HG02943 (cell line): ENCODE measurements around the gene GLCE.
"Not testable (repeated sequence)": the region's sequence is repeated elsewhere in the genome, so short reads cannot be mapped to it uniquely, and the experiment has no call there.

Experiments used
- ATAC-seq: cut with Tn5 transposase; IDR thresholded peaks from one replicate; pipeline ENCODE4 v1.9.1; 2021; ENCODE audit warnings: mild to moderate bottlenecking, low read depth, moderate library complexity; ENCODE audit not compliant: unreplicated experiment

The GLCE gene

DNA sequence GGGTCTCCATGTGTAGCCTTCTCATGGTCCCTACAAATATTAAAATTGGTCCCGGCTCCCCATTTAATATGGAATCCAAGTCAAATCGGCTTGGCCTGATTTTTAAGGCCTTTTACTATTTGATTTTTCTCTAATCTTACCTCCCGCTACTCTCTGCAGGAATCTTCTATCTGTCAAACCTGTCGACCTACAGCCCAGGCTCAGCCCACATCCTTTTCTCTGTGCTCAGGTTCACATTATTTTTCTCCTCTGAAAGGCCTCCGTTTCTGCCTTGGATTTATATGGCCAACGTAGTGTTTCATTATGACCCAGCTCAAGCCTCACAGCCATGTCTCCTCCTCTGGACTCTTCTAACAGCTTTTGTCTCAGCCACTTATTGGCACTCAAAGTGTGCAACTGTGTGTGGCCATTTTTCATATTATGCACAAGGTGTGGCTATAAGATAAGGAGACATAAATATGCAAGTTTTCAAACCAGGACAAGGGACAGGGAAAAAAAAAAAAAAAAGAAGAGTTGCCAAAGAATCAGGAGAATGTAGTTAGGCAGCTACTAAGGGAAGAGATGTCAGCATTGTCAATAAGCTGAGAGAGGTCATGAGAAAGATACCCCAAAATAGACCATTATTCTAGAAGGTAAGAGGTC lies 2.1 kb upstream of the GLCE start:
- ATAC-seq = no peak

DNA sequence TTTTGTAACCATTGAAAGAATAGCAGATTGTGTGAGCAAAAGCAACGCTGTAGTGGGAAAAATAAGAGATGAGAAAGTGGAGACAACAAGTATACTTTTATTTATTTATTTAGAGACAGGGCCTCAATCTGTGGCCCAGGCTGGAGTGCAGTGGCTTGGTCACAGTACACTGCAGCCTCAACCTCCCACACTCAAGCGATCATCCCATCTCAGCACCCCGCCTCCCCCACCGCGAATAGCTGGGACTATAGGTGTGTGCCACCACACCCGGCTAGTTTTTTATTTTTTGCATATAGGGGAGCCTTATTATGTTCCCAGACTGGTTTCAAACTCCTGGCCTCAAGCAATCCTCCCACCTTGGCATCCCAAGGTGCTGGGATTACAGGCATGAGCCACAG lies 1.6 kb upstream of the GLCE start:
- ATAC-seq = no peak

DNA sequence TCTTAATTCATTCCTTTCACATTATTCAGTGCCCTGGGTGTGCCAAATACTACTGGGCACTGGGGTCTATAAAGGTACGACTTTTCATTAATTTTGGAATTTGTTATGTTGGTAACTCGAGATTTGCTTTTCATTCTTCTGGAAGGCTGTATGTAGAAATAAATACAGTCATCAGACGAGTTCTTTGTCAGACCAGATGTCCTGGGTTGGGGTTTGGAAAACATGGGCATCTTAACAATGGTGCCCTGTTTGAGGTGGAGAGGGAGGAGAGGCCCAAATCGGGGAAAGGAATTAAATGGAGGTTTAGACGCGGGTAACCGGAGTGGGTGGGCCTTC lies 662 bp upstream of the GLCE start:
- no peak for ATAC-seq

DNA sequence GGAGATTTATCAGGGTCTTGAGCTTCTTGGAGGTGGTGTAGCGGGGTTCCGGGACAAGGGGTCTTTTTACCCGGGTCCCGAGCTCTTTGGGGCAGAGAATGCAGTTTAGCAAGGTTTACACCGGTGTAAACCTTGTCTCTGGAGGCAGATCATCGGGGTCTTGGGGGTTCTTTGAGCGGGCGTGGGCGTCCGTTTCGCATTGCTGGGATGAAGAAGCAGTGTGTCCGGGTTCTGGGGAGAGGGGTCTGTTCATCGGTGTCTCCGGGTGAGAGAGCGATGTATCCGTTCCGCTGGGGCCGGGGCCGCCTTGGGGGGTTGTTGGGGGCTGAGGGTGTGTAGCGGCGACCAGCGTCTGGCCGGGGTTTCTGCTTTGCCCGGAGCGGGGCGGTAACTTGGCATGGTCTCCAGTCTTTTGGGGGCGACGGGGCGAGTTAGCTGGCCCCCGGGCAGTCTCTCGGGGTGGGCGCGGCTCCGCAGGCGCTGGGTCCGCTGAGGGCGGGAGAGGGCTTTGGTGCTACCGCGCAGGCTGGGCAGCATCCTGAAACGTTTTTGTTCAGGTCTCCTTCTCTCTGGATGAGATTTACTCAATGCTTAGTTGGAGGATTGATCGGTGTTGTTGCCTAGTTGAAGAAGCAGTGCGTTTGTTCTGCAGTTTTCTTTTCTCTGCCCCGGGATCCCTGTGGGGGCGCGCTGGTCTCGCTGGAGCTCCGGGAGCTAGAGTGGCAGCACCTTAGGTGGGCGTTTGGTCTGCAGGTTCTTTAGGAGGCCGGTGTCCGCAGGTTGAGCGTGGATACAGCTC lies 843 bp downstream of the GLCE start:
- no peak for ATAC-seq

DNA sequence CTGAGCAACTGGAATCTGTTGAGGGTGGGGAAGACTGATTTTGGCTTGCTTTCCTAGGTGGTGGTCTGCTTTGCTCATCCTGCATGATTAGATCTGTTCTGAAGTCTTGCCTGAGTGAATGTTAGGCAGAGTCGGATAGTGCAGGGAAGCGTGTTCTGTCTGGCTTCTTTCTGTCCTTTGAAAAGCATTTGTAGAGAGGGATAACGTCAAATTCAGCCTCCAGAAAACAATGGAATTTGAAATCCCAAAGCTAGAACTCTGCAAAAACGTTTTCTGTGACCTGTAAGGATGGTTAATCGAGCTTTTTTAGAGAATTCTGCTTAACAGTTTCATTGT lies 1.4 kb downstream of the GLCE start:
- ATAC-seq = no peak

DNA sequence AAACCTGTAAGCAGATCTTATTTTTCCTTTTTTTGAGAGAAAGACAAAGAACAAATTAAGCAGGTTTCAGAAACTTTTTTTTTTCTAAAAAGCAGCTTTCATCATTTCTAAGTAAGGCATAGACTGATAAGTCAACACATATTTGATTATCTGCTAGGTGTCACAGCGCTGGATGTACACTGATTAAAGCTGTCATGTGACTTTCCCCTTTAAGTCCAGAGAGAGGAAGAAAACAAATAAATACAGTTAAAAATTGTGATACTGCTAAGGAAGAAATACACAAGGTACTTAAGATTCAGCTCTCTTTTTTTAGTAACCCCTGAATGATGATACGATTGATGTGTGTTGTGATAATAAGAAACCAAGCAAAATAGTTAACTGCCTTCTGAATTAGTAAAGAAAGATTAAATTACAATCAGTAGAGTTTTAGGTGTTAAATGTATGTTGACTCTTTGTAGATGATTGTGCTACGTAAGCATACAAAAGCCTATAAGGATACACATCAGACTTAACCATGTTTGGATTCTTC lies 2.8 kb downstream of the GLCE start:
- no peak for ATAC-seq

DNA sequence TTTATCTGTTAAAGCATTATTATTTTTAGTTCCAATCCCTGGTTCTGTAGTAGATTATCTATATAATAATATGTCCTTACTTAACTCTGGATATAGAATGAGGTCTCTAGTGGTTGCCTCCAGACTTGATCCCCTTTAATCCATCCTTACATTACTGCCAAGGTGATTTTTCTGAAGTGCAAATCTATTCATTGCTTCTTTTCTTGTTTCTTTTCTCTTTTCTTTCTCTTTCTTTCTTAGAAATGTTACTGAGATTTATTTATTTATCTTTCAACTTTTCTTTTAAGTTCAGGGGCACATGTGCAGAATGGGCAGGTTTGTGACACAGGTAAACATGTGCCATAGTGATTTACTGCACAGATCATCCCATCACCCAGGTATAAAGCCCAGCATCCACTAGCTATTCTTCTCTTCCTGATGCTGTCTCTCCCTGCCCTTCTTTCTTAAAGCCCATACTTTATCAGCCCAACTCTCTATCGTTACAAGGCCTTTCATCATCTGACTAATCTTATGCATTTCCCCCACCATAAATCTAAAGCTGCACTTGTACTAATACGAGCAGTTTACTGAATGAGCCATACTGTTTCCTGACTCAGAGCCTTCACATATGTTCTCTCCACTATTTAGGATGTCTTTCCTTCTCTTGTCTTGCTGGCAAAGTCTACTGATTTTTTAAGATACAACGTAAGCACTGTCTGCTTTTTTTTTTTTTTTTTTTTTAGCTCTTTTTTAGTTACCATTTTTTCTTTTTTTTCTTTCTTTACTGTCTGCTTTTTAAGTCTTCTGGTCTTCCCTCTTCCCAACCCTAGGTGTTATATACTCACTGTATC lies 4.6 kb downstream of the GLCE start:
- no peak for ATAC-seq

DNA sequence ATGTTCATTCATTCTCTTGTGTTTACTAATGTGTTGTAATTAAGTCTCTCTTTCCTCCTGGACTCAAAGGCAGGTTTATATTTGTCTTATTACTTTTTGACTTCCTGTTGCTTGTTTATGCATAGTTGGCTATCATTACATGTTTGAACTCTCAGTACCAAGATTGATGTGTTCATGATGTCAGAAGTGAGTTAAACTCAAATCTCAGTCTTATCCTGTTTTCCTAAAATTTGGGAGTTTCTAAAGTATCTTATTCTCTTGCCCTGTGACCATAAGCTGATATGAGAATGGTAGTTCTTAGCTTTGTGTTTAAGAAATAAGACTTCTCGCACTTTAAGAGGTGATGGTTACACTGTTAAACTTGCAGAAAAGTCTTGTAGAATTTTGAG lies 5.2 kb downstream of the GLCE start:
- no peak for ATAC-seq

DNA sequence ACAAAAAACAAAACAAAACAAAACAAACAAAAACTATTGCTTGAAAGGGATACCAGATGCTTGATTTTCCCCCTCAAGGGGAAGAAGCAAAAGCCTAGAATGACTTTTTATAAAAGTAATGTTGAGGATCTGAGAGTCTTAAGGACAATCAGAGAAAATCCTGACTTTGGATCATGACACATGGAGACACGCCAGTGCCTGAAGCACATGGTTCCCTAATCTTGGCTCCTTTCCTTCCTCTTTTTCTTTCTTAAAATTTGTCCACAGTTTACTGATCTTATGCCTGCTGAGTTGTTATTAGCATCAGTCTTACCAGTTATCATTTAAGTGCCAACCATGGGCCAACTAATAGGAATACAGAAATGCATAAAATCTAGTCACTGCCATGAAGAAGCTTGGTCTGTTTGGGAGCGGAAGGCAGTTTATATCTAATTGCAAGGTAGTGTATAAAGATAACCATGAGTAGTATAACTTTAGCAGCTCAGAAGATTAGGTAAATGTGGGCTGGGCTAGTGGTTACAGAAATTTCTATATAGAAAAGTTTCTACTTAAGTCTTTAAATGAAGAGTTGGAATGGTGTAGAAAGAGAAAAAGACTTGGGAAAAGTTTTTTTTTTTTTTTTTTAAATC lies 6.9 kb downstream of the GLCE start:
- no peak for ATAC-seq

DNA sequence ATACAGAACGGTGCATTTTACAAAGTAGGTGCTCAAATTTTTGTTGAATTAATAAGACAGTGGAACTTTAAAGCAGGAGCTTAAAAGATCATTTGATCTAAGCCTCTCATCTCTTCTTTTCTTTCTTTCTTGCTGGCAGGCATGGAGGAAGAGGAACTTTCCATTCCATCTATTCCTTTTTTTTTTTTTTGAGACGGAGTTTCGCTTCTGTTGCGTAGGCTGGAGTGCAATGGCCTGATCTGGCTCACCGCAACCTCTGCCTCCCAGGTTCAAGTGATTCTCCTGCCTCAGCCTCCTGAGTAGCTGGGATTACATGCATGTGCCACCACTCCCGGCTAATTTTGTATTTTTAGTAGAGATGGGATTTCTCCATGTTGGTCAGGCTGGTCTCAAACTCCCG lies 7.9 kb downstream of the GLCE start:
- not testable (repeated sequence) for ATAC-seq

DNA sequence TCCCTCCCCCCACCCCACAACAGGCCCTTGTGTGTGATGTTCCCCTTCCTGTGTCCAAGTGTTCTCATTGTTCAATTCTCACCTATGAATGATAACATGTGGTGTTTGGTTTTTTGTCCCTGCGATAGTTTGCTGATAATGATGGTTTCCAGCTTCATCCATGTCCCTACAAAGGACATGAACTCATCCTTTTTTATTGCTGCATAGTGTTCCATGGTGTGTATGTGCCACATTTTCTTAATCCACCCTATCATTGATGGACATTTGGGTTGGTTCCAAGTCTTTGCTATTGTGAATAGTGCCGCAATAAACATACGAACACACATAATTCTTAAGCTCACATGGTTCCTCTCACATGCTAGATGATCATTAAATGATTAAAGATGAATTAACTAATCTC lies 9.1 kb downstream of the GLCE start:
- ATAC-seq = not testable (repeated sequence)

DNA sequence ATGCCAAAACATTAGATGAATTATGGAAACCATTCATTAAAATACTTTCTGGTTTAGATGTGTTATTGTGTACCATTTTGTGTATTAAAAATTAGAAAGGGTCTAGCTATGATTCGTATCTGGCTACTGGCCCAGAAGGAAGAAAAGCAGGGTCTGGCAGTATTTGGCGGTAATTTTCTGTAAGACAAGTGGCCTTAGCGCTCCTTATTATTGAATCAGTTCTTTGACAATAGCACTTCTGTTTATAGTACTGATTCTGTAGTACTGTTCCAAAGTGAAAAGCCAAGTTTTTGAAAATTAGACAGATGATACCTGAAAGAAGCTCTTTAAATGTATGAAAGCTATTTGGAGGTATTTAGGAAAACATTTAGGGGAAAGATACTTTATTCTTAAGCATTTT lies 10.2 kb downstream of the GLCE start:
- ATAC-seq = no peak

DNA sequence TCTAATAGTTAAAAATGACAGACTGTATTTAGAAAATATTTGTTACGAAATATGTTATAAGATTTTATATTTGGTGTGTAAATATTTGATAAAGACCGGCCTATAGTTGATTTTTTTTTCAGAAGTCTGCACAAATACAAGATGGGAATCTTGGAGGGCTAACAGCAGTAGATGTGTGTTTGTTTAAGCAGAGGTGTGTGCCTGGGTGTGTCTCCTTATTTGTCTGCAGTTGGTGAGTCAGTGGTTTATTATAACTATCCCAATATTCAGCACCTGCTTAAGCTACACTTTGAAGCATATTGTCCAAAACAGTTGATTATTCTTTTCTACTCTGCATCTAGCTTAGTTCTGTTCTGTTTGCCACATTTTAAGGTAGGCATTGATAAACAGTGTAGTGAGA lies 12.4 kb downstream of the GLCE start:
- ATAC-seq = no peak

DNA sequence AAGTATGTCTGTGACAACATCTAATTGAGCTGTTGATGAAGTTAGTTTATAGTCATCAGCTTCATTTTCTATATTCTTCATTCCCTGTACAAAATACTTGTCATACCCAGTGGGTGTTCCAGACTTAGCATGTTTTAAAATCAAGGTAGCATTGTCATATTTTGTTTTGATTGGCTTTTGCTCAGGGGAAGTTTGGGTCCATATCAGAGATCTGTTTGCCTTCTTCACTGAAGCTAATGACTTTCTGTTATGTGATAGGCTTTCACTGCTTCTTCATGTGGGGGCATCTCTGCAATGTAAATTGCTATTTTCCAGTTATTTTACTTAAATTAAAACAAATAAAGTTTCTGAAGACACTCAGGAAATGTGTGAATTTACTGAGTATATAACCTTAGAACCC lies 15.1 kb downstream of the GLCE start:
- no peak for ATAC-seq

DNA sequence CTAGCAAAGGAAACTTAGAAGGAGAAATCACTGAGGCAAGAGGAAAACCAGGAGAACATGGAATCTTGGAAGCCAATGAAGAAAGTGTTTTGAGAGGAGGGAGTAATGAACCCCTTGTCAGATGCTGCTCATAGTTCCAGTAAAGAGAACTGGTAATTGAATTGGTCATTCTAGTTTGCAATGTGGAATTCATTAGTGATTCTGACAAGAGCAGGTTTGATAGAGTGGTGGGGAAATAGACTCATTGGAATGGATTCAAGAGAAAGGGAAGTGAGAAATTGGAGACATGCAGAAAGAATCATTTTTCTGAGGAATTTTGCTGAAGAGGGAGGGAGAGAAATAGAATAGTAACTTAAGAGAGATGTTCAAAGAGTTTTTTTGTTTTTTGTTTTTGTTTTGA lies 21.0 kb downstream of the GLCE start:
- ATAC-seq = no peak

DNA sequence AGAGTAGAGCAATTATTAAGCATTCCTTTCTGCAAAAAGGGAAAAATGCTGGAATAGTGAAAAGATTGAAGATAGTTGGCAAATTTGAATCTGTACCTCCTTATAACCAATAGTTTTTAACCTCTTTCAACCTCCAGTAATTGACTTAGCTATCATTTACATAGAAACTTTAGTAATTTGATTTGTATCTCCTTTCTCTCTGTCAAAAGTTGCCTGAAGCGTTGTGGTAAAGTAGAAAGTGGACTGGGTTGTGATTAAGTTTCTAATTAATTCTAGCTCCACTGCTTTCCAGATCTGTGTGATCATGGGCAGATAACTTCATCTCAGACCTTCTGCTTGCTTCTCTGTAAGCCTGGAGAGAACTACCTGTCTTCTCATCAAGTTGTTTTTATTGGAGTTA lies 24.8 kb downstream of the GLCE start:
- ATAC-seq = no peak

DNA sequence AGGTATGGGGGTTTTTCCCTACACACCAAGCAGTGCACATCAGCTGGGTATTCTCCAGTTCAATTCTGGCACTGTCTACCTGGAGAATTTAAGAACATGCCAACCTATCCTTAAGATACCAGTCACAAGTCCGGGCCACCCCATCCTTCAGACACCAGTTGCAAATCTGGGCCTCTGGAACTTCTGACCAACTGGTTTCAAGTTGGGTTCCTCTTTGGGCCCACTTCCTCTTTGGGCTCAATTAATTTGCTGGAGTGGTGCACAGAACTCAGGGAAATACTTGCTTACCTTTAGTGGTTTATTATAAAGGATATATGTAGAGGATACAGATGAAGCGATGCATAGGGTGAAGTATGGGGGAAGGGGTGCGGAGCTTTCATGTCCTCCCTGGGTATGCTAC lies 25.3 kb downstream of the GLCE start:
- no peak for ATAC-seq

DNA sequence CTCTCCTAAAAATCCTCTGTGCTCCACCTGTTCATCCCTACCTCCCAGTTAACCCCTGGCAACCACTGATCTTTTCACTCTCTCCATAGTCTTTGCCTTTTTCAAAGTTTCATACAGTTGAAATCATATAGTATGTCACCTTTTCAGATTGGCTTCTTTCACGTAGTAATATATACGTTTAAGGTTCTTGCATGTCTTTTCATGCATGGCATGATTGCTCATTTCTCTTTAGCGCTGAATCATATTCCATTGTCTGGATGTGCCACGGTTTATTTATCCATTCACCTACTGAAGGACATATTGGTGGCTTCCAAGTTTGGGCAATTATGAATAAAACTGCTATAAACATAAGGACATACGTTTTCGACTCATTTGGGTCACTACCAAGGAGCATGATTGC lies 28.7 kb downstream of the GLCE start:
- ATAC-seq = no peak

DNA sequence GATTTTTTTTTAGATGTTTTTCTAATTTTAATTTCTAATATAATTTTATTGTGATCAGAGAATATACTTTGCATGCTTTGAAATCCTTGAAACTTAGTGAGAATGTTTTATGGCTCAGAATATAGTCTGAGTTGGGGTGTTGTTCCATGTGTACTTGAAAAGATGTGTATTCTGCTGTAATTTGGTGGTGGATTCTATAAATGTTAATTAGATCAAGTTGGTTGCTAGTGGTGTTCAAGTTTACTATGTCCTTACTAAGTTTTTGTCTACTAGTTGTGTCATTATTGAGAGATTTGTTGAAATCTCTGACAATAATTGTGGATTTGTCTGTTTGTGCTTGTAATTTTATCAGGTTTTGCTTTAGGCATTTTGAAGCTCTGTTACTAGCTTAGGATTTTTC lies 29.7 kb downstream of the GLCE start:
- no peak for ATAC-seq

DNA sequence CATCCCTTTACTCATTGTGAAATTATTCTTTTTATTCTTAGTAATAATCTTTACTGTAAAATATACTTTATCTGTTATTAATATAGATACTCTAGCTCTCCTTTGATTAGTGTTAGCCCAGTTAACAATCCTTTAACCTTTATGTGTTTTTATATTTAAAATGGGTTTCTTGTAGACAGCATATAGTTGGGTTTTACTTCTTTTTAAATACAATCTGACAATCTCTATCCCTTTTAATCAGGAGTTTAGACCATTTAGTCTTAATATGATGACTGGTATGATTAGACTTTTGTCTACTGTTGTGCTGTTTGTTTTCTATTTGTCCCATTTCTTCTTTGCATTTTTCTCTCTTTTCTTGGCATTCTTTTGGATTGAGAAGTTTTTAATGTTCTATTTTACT lies 30.1 kb downstream of the GLCE start:
- no peak for ATAC-seq
